NCI-H1092 (cell line): ENCODE measurements around the gene MUTYH.
"Not testable (repeated sequence)": the region's sequence is repeated elsewhere in the genome, so short reads cannot be mapped to it uniquely, and the experiment has no call there.

Source experiments
- DNase-seq: peaks from one replicate; lab custom pipeline; 2025; lab: John Stamatoyannopoulos, UW

Gene MUTYH

DNA sequence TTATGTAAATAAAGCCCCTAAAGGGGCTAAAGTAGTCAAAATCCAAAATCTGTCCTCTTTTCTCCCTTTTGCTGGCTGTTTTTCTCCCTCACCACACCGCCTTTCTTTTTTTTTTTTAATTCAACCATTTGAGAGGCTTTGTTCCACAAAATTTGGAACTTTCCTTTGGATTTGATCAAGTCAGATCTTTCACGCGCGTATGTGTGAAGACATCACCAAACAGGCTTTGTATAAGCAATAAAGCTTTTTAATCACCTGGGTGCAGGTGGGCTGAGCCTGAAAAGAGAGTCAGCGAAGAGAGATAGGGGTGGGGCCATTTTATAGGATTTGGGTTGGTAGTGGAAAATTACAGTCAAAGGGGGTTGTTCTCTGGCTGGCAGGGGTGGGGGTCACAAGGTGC lies 18.8 kb downstream of the MUTYH start:
- no peak for DNase-seq

DNA sequence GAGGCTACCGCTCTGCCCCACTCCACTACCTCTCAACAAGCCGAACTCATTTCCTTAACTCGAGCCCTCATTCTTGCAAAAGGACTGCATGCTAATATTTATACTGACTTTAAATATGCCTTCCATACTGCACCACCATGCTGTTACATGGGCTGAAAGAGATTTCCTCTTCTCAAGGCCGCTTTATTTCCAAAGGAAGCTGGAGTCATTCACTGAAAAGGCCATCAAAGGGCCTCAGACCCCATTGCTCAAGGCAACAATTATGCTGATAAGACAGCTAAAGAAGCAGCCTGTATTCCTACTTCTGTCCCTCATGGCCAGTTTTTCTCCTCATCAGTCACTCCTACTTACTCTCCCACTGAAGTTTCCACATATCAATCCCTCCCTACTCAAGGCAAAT lies 20.5 kb downstream of the MUTYH start:
- DNase-seq: no peak

DNA sequence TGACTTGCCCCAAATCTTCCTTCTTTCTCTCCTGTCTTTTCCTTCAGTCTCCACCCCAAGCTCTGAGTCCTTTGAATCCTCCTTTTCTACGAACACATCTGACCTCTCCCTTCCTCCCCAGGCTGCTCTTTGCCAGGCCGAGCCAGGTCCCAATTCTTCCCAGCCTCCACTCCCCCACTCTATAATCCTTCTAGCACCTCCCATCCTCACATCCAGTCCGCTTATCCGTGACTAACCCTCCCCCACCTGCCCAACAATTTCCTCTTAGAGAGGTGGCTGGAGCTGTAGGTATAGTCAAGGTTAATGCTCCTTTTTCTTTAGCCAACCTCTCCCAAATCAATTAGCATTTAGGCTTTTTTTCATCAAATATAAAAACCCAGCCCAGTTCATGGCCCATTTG lies 23.1 kb downstream of the MUTYH start:
- DNase-seq: no peak

DNA sequence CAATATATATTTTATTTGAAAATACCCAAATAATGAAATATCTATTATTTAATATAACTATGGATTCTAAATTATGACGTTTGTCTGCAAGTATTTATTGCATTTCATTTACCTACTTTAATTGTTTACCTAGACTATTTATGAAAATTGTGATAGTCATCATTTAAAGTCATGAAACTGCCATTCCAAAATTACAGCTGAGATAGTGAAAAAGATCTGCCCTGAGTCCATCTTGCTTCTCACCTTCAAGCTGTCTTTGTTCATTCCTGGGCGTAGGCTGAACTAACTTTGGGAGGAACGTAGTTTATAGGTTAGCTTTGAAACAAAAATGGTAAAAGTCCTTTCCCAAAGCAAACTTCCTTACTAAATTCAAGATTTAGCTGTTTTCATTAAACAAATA lies 26.0 kb downstream of the MUTYH start:
- DNase-seq: no peak

DNA sequence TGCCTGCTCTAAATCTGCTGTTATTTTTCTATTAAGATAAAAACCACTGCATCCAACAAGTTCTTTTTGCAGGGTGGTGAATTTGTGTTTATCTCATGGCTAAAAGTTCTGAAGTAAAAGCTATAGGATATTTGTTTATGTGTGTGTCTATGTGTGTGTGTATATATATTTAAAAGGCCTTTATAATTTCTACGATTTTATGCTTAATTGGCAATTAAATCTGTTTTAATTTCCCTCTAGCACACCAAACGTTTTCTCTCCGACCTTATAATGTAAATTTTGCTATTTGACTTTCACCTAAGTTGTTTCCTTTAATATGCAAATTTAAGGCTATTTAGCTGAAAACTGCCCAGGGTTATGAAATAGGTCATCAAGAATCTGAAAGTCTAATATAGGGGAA lies 33.3 kb downstream of the MUTYH start:
- DNase-seq: no peak

DNA sequence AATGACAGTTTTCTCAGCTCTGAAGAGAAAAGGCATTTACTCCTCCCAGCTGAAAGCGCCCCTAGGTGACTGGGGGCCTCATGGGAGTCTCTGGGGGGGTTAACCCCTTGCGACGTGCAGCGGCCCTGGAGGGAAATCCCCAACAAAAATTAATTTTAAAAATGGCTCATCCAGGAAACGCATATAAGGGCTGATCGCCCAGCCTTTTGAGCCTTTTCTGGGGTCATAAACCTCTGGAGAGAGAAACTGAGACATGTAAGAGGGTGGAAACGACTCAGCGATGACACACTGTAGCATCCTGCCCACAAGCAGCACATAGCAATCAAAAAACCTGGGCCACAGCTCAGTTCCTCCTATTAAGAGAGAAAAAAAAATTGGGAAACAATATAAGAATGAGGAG lies 33.9 kb downstream of the MUTYH start:
- DNase-seq: no peak

DNA sequence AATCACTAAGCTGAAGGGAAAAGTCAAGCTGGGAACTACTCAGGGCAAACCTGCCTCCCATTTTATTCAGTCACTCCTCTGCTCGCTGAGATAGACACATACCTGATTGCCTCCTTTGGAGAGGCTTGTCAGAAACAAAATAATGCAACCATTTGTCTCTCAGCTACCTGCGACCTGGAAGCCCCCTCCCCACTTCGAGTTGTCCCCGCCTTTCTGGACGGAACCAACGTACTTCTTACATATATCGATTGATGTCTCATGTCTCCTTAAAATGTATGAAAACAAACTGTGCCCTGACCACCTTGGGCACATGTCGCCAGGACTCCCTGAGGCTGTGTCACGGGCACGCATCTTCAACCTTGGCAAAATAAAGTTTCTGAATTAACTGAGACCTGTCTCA lies 35.0 kb downstream of the MUTYH start:
- DNase-seq: no peak

DNA sequence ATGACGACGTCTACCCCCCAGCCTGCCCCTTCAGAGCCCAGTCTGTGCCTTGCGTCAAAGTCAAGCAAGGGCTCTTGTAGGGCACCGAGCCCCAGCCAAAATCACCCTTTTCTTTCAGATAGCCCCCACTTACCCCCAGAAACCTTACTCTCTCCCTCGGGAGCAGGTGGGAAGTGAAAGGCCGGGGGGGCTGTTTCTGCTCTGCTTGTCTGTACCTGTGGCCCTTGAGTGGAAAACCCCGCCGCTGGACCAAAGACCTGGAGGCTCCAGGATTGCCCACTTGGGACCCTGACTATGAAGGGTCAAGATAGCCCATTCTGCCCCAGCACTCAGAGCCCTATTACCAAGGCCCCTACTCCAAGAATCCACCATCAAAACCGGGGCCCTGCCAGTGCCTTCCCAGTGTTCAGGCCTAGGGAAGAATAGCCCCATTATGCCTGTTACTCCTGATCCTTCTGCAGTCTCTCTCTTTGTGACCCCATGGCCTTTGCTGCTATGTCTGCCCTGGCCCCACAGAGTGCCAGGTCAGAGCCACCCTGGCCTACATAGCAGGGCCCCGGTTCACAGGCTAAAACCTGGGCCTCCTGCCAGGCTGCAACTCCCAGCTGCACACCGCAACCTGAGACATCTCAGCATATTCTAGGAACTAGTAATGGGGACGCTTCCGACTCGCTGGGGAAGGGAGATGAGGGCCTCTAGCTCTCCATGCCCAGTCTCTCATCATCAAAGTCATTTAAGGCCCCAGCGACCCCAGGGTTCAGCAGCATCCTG lies 35.7 kb downstream of the MUTYH start:
- no peak for DNase-seq

DNA sequence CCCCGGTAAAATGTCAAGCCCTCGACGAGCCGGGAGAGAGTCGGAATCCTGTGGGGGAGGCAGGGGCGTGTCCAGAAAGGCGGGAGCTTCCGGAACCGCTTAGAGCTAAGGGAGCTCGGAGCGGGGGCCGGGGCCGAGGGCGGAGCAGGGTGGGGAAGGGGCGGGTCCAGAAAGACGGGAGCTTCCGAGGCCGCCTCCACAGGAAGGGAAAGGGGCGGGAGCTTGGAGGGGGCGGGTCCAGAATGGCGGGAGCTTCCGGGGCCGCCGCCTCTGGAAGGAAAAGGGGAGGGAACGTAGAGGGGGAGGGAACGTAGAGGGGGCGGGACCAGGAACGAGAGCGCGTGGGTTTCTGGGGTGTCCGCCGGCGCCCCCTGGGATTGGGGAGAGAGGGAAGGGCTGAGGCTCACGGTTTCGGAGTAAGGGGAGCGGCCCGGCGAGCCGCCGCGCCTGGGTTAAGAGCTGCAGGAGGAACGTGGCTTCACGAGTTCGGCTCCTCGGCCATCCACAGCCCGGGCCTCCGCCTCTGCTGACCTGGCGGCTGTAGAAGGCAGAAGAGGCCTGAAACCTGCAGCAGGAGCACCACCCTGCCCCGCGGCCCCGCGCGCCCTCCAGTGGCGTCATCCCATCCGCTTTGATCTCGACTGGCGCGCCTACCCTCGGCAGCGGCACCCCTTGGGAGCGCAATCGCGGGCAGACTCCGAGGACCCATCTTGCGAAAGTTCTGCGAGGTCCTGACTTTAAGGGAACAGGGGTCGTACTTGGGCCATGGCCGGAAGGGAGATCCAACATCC lies 36.5 kb downstream of the MUTYH start:
- DNase-seq: peak; percentile 98

DNA sequence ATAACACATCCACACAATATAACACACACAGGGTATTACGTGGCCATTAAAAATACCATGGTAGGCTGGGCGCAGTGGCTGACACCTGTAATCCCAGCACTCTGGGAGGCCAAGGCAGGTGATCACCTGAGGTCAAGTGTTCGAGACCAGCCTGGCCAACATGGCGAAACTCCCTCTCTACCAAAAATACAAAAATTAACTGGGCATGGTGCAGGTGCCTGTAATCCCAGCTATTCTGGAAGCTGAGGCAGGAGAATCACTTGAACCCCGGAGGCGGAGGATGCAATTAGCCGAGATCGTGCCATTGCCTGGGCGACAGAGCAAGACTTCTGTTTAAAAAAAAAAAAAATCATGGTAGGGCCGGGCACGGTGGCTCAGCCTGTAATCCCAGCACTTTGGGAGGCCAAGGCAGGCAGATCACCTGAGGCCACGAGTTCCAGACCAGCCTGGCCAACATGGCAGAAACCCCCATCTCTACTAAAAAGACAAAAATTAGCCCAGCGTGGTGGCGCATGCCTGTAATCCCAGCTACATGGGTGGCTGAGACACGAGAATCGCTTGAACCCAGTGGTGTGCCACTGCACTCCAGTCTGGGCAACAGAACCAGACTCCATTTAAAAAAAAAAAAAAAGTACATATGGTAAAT lies 37.6 kb downstream of the MUTYH start:
- no peak for DNase-seq

DNA sequence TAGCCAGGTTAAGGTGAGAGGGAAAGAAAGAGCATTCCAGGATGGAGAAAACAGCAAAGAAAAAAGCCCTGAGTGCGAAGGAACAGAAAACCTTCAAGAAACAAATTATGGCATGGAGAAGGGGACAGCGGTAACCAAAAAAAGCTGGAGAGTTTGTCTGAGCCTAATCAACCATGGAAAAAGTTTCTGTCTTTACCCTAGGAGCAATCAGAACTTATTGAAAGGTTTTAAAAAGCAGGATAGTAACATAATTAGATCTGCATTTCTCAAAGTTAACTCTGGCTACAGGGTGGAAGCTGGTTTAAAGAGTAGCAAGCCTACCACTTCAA lies 39.6 kb downstream of the MUTYH start:
- DNase-seq: no peak

DNA sequence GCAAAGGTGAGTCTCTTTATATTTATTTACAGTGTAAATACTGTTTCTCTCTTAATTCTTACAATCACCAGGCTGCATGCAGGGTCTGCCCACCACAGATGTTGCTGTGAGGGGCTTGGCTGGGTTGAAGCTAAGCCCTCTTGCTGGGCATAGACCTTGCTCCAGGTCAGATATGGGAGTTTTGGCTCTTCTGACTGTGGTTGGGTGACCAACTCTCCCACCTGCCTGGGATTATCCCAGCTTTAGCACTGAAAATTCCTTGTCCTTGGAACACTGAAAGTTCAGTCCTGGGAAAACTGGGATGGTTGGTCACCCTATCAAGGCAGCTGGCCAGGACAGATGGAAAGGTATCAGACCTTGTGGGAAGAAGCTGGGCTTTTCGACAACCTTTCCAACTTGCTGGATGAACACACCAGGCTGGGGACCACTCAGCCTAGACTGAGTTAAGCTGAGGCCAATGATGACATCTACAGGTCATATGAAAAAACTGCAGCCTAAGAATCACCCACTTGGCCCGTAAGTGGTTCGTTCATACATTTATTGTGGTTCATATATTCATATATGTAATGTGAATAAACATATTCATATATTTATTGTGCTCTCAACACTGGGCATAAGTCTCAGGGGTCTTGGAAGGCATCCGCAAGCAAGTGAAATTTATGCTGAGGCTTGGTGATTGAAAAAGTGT lies 40.1 kb downstream of the MUTYH start:
- peak; percentile 75 for DNase-seq

DNA sequence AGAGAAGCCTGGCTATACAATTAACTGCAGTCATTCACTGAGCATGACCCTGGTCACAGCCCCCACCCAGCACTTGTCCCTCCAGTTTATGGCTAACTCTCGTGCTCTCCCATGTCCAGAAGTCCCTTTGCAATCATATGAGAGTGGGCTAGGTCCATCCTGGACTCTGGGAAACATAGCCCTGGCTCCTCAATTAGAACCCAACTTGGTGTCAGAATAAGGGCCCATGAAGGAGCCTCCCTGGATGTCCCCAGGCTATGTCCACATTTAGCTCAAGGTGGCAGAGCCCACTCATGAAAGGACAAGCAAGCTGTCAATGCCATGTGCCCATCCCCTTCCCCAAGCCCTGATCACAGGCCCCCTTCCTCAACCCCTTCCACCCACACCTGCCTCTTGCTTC lies 40.9 kb downstream of the MUTYH start:
- no peak for DNase-seq

DNA sequence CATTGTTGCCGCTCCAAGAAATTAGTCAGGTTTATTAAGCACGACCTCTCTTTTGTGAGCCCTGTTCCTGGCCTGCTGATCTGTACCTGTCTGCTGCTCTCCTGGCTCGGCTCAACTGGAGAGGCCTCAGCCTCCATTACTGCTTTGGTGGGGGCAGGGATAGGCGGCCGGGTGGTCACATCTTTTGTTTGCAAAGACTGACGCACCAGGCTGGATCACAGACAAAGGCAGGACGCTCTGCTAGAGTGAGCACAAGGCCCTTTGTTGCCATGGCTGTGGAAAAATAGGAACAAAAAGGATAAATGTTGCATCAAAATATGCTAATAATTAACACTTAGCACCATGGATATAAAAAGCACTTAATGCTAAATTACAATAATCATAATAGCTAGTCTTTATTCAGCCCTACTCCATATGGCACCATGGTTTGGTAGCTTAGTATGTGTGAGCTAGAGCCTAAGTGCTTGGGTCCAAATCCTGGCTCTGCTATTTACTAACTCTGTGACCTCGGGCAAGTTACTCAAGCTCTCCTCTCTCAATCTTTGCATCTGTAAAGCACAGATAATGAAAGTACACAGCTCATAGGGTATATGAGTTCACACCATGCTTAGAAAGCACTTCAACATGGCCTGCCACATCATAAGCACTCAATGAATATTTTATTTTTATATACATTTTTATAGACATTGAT lies 42.4 kb downstream of the MUTYH start:
- DNase-seq: no peak

DNA sequence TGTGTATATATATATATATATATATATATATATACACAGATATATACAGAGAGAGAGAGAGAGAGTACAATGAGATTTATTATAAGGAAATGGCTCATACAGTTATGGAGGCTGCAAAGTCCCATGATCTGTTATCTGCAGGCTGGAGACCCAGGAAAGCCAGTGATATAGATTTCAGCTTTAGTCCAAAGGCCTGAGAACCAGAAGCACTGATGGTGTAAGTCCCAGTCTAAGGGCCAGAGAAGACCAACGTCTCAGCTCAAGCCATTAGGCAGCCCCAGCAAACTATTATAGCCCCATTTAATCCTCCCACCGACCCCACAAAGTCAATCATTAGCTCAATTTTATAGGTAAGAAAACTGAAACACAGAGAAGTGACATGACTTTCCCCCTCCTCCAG lies 48.5 kb downstream of the MUTYH start:
- DNase-seq: no peak

DNA sequence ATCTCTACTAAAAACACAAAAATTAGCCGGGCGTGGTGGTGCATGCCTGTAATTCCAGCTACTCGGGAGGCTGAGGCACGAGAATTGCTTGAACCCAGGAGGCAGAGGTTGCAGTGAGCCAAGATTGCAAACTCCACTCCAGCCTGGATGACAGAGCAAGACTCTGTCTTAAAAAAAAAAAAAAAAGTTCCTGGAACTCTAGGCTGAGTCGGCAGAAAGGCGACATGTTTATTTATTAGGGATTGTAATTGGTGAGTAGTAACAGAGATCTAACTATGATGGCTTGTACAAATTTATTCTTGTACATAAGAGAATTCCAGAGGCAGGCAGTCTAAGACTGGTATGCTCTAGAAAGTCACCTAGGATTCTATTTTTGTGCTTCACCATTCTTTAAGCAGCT lies 49.2 kb downstream of the MUTYH start:
- not testable (repeated sequence) for DNase-seq

DNA sequence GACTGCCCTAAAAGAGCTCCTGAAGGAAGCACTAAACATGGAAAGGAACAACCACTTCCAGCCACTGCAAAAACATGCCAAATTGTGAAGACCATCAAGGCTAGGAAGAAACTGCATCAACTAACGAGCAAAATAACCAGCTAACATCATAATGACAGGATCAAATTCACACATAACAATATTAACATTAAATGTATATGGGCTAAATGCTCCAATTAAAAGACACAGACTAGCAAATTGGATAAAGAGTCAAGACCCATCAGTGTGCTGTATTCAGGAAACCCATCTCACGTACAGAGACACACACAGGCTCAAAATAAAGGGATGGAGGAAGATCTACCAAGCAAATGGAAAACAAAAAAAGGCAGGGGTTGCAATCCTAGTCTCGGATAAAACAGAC lies 53.7 kb downstream of the MUTYH start:
- not testable (repeated sequence) for DNase-seq

DNA sequence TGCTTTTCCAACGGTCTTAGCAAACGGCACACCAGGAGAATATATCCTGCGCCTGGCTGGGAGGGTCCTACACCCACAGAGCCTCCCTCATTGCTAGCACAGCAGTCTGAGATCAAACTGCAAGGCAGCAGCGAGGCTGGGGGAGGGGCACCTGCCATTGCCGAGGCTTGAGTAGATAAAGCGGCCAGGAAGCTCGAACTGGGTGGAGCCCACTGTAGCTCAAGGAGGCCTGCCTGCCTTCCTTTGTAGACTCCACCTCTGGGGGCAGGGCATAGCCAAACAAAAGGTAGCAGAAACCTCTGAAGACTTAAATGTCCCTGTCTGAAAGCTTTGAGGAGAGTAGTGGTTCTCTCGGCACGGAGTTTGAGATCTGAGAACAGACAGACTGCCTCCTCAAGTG lies 55.4 kb downstream of the MUTYH start:
- DNase-seq: not testable (repeated sequence)

DNA sequence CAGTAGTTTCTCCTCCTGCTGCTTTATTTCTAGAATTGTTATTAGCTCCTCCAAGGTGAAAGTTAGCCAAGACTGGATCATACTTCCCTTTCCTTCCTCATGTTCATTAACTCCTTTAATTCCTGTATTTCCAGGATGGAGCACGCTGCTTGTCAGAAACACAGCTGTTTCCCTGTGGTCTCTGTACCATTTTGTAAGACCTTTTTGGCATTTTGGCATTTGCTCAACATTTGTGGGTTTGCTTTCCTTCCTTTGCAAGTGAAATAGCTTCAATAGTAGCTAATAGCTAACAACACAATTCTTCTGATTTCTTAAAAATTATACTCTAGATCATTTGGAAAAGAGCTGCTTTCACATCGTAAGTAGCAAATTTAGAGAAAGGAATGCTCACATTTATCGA lies 57.9 kb downstream of the MUTYH start:
- DNase-seq: no peak
